HG03354 (cell line): ENCODE results near the gene POLR3C.
"Not testable (repeated sequence)": the region's sequence is repeated elsewhere in the genome, so short reads cannot be mapped to it uniquely, and the experiment has no call there.

Experiments used
- ATAC-seq: cut with Tn5 transposase; IDR thresholded peaks from one replicate; pipeline ENCODE4 v1.9.1; 2021; ENCODE audit warnings: mild to moderate bottlenecking; ENCODE audit not compliant: unreplicated experiment, poor library complexity, severe bottlenecking

Gene POLR3C

GRCh38 chr1:145818095-145818494, 5.9 kb upstream of the POLR3C start:
- not testable (repeated sequence) for ATAC-seq

- ATAC-seq, result not testable (repeated sequence)
These were observed 1.1 kb upstream of the POLR3C start for GRCh38 chr1:145822779-145823331.

- no peak for ATAC-seq
These were observed 471 bp downstream of the POLR3C start for GRCh38 chr1:145824499-145824842.

GRCh38 chr1:145826030-145826429, 2.0 kb downstream of the POLR3C start:
- ATAC-seq, result no peak

GRCh38 chr1:145827966-145828365, 4.0 kb downstream of the POLR3C start:
- no peak for ATAC-seq

GRCh38 chr1:145828367-145829026, 4.5 kb downstream of the POLR3C start:
- peak; percentile 39 for ATAC-seq

GRCh38 chr1:145830810-145831209, 6.8 kb downstream of the POLR3C start:
- not testable (repeated sequence) for ATAC-seq

GRCh38 chr1:145837656-145838055, 13.7 kb downstream of the POLR3C start:
- ATAC-seq, result no peak

GRCh38 chr1:145843031-145843430, 19.0 kb downstream of the POLR3C start:
- ATAC-seq, result no peak

- peak; percentile 88 for ATAC-seq
These were observed 21.1 kb downstream of the POLR3C start for GRCh38 chr1:145845144-145845513.

GRCh38 chr1:145845514-145846161, 21.6 kb downstream of the POLR3C start, which contains the start of gene NUDT17:
TSS of gene NUDT17 (plus strand) at chr1:145845630. CDS start at chr1:145845641, 11 bp downstream.
- peak; percentile 74 for ATAC-seq

GRCh38 chr1:145846201-145846612, 22.2 kb downstream of the POLR3C start:
- no peak for ATAC-seq

- no peak for ATAC-seq
These were observed 23.8 kb downstream of the POLR3C start for GRCh38 chr1:145847827-145848226.

- no peak for ATAC-seq
These were observed 25.6 kb downstream of the POLR3C start for GRCh38 chr1:145849356-145850160.

- ATAC-seq, result no peak
These were observed 31.5 kb downstream of the POLR3C start for GRCh38 chr1:145855426-145855948.

- no peak for ATAC-seq
These were observed 33.2 kb downstream of the POLR3C start for GRCh38 chr1:145857170-145857569.

GRCh38 chr1:145858238-145858900, 34.4 kb downstream of the POLR3C start:
- no peak for ATAC-seq

GRCh38 chr1:145858901-145859490, 35.0 kb downstream of the POLR3C start, which contains the start of gene PIAS3:
TSS of gene PIAS3 (minus strand) at chr1:145859081. CDS start at chr1:145858990, 91 bp downstream.
- ATAC-seq, result peak; percentile 84

- peak; percentile 71 for ATAC-seq
These were observed 35.6 kb downstream of the POLR3C start for GRCh38 chr1:145859491-145860023.
